ENCODE results near the gene AFG1L.
"Not testable (repeated sequence)": the region's sequence is repeated elsewhere in the genome, so short reads cannot be mapped to it uniquely, and the experiment has no call there.

DNA sequence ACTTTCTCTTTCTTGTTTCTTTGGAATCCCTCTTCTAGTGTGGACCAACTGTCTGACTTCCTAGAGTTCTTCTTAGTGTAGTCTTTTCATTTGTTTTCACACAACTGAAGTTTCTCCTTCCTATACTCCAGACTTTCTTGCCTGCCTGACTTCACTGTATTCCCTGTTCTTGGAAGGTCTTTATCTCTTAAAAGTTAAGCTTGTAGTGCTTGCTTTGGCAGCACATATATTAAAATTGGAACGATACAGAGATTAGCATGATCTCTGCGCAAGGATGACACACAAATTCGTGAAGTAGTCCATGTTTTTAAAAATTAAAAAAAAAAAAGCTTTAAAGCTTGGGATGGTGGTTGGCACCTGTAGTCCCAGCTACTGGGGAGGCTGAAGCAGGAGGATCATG is 2.3 kb upstream of the AFG1L start:
- not testable (repeated sequence) for TF ChIP-seq POLR2A (IDR thresholded peaks at IDR 0.05)
- TF ChIP-seq, protein P1, sequence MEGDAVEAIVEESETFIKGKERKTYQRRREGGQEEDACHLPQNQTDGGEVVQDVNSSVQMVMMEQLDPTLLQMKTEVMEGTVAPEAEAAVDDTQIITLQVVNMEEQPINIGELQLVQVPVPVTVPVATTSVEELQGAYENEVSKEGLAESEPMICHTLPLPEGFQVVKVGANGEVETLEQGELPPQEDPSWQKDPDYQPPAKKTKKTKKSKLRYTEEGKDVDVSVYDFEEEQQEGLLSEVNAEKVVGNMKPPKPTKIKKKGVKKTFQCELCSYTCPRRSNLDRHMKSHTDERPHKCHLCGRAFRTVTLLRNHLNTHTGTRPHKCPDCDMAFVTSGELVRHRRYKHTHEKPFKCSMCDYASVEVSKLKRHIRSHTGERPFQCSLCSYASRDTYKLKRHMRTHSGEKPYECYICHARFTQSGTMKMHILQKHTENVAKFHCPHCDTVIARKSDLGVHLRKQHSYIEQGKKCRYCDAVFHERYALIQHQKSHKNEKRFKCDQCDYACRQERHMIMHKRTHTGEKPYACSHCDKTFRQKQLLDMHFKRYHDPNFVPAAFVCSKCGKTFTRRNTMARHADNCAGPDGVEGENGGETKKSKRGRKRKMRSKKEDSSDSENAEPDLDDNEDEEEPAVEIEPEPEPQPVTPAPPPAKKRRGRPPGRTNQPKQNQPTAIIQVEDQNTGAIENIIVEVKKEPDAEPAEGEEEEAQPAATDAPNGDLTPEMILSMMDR (IDR thresholded peaks at IDR 0.05) = not testable (repeated sequence)
